NCI-H2227 treated with DMSO at 0.1 percent for 48 hours (cell line): ENCODE results near the gene INPP5E.

Source experiments
- DNase-seq: peaks from one replicate; lab custom pipeline; 2025; lab: John Stamatoyannopoulos, UW

Gene INPP5E

DNA sequence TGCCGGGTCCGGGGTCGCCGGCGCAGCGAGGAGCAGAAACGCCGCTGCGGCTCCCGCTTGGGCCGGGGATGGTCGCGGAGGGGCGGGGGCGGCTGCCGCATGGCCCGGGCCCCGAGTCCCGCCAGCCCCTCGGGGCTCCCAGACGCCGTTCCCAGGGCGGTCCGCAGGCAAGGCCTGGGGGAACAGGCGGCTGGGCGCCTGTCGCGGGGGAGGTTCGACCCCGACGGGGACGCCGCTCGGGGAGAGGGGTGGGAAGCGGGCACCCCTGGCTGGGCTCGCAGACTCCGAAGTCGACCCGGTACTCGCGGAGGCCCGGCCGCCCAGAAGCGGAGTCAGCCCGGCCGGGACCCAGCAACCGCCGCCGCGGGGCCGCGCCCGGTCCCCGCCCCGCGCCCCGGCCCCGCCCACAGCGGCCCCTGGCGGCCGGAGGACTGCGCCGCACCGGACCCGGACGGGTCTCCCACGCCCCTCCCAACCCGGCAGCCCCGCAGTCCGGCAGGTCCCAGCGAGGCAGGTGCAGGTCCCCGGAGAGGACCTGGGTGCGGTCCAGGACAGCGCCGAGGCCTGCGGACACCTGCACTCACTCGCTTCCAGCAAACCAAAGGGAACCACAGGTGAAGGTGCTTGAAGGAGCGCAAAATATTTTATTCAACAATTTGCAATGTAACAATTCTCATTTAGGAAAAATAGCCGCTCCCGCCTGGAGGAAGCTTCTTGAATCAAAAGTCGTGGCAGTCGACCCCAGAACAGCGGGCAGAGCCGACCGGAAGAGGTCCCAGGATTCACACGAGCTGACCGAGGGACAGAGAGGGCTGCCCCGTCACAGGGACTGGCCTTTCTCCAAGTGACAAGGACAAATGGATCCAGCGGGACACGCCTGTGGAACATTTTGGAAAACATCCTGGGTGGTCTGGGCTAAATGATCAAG, at the start of gene INPP5E:
TSS of gene INPP5E (minus strand) at position 365 of the 928 bp plus-strand sequence. CDS start 426 bp downstream, outside the sequence.
- peak; percentile 12 for DNase-seq

DNA sequence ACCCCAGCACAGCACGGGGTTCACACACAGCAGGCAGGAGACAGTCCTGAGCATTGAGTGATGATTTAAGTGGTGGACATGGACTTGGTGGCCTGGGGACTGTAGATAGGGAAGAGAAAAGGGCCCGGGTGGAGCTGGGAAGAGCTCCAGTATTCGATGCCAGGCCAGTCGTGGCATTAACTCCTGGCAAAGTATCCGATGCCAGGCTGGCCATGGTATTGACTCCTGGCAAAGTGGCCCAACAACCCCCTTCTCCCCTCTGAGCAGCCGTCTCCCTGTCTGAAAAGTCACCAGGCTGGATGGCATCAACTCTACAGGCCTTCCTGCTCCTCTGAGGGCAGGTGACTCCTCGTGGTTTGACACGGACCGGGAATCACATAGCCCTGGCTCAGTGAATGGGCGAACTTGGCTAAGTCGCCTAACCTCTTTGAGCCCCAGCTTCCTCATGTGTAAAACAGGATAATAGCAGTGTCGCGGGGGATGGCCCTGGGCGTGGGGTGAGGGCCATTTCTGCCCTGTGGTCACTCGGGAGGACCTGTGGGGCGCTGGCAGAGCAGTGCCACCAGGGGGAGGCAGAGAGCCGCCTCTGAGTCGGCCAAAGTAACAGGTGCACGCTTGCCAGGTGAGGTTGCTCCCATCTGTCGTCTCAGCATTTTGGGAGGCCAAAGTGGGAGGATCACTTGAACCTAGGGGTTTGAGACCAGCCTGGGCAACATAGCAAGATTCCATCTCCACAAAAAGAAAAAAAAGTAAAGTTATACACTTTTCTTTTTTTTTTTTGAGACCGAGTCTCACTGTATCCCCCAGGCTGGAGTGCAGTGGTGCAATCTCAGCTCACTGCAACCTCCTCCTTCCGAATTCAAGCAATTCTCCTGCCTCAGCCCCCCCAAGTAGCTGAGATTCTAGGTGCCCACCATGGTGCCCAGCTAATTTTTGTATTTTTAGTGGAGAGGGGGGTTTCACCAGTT, 48.9 kb upstream of the INPP5E start:
- DNase-seq: no peak

DNA sequence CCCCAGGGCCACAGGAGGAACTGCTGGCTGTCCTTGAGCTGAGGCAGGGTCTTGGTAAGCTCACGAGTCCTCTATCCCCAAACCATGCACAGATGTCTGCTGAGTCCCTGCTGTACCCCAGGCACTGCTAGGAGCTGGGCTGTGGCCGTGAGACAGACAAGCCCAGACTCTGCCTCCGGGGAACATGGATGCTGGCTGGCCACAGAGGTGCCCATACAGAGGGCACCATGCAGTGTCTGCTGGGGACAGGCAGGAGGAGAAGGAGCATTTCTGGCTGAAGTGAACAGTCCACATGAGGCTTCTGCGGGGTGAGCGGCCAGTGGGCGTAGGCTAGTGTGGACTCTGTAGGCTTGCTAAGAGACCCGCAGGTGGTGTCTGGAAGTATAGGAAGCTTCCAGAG, 48.0 kb upstream of the INPP5E start:
- no peak for DNase-seq

- DNase-seq: no peak
These were observed 47.4 kb upstream of the INPP5E start for GRCh38 chr9:136486823-136487620.

- DNase-seq: no peak
These were observed 46.5 kb upstream of the INPP5E start for GRCh38 chr9:136486131-136486530.

DNA sequence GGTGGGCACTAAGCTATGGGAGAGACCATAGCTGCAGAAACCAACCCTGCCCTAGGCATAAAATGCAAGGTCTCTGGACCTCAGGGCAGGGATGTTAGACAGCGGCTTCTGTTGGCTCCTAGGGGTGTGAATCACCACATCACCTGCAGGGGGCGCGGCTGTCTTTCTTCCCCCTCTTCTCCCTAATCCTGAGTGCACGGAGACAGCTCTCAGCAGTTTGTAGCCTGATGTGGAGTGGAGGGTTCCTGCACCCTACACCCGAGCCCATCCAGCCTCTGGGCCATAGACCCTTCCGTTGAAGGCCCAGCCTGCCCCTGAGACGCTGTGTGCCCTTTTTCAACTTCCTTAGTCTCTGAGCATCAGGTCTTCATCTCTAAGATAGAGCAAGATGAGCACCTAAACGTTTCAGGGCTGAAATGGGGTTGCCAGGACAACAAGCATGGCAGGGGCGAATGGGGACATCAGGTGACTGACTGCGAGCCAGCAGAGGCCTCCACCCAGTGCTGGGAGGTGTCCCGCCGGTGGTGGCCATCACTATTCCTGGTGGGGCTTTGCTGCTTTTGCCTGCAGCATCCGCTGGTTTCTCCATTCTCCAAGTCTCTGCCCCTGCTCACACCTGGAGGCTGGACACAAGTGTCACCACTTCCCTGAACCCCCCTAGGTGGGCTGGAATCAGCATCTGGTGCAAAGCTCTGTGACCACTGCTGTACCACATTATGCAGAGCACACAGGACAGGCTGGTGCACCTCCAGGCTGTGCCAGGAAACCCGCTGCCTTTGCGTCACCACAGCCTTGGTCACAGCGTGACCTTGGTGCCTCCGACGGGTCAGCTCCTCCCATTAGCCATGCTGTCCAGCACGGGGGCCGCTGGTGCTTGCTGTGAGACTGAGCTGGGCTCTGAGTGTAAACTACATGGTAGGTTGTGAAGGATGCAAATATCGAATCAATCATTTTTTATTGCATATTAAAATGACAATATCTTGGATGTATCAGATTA, 45.7 kb upstream of the INPP5E start:
- DNase-seq: peak; percentile 42

GRCh38 chr9:136484153-136485048, 44.8 kb upstream of the INPP5E start:
- no peak for DNase-seq

- DNase-seq: peak; percentile 86
These were observed 44.0 kb upstream of the INPP5E start for GRCh38 chr9:136483589-136484152.

GRCh38 chr9:136482793-136483588, 43.3 kb upstream of the INPP5E start, which contains the start of gene SEC16A:
Gene SEC16A, minus strand, starts transcription at chr9:136483040. Its CDS starts 5,425 bp downstream, at chr9:136477615.
- DNase-seq: peak; percentile 93

GRCh38 chr9:136482046-136482792, 42.6 kb upstream of the INPP5E start:
- DNase-seq: no peak

GRCh38 chr9:136481558-136481957, 41.9 kb upstream of the INPP5E start:
- DNase-seq: no peak

- no peak for DNase-seq
These were observed 36.9 kb upstream of the INPP5E start for GRCh38 chr9:136476369-136477150.

DNA sequence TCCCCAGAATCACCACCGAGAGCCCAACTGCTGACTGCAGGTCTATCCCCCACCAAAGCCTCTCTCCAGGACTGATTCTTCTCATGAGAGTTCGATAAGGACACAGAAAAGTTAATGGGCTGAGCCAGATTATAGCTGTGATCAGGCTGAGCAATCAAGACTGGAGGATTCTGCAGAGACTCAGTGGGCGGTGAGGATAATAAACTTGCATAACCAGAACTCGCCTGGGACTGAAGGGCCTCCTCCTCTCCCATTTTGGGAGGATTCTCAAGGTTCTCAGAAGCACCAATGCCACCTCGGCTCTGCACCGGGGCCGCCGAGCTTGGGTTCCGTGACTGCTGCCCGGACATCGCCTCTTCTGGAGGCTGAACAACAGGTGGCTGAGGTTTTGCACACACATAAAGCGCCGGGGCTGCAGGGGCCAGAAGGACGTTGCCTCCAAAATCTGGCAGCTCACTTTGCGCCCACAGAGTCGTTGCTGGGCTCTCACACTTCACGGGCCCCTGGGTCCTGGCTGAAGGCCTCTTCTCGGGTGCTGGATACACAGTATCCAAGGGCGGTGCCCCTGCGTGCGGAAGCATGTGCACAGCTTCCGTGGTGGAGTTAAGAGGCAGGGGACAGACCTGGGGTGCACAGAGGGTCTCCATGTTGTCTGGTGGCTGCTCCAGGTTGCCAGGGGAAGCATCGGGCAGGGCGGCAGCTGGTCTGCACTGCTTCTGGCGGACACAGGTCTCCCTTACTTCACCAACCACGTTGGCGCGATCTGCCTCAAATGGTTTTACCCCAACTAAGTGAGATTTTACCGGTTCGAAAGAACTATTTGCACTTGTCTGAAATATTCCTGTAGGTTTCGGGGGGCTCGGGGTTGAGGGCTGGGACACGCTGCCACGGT, 35.6 kb upstream of the INPP5E start:
- DNase-seq: no peak

- no peak for DNase-seq
These were observed 34.5 kb upstream of the INPP5E start for GRCh38 chr9:136474021-136474640.

GRCh38 chr9:136473354-136473721, 33.7 kb upstream of the INPP5E start:
- DNase-seq: no peak
